Karpas-422 (cell line): ENCODE results near the gene P4HA2. TPM values are rescaled to one million over a fixed set of nuclear protein-coding genes. Genes with fewer than 3 reads are reported as not detected.

Experiments
- DNase-seq: peaks from one replicate; pipeline ENCODE4 v3.0.0-alpha.2; 2015
- H2AFZ ChIP-seq: fragments of 200-600 bp; sonication (generic); 2 replicates; pipeline ENCODE4 v1.6.1; 2014; ENCODE audit warnings: antibody characterized with exemption, low read length, mixed read lengths
- H3K27ac ChIP-seq: fragments of 200-600 bp; sonication (generic); 2 replicates; pipeline ENCODE4 v1.5.1; 2014; ENCODE audit warnings: mild to moderate bottlenecking, low read length, moderate library complexity
- H3K27me3 ChIP-seq: fragments of 200-600 bp; sonication (generic); 2 replicates; pipeline ENCODE4 v1.6.1; 2014; ENCODE audit warnings: low read length, mixed read lengths
- H3K36me3 ChIP-seq: fragments of 200-600 bp; sonication (generic); 2 replicates; pipeline ENCODE4 v1.6.1; 2014; ENCODE audit warnings: low read length, mixed read lengths; ENCODE audit not compliant: insufficient read depth
- H3K4me1 ChIP-seq: fragments of 200-600 bp; sonication (generic); 2 replicates; pipeline ENCODE4 v1.6.1; 2014; ENCODE audit warnings: mild to moderate bottlenecking, low read length, mixed read lengths
- H3K4me2 ChIP-seq: fragments of 200-600 bp; sonication (generic); 2 replicates; pipeline ENCODE4 v1.6.1; 2014; ENCODE audit warnings: low read length, low read depth, mild to moderate bottlenecking; ENCODE audit not compliant: poor library complexity, severe bottlenecking
- H3K4me3 ChIP-seq: fragments of 200-600 bp; sonication (generic); 2 replicates; pipeline ENCODE4 v1.5.1; 2014; ENCODE audit warnings: mild to moderate bottlenecking, antibody characterized with exemption, low read length, mixed read lengths
- H3K79me2 ChIP-seq: fragments of 200-600 bp; sonication (generic); 2 replicates; pipeline ENCODE4 v1.6.1; 2014; ENCODE audit warnings: mild to moderate bottlenecking, low read length, mixed read lengths
- H3K9ac ChIP-seq: fragments of 200-600 bp; sonication (generic); 2 replicates; pipeline ENCODE4 v1.6.0; 2014; ENCODE audit warnings: low read length
- H3K9me2 ChIP-seq: fragments of 200-600 bp; sonication (generic), shearing (Covaris generic); replicated peaks from 2 replicates; pipeline ENCODE4 v1.6.0; 2014; ENCODE audit warnings: mild to moderate bottlenecking, low read length, moderate library complexity; ENCODE audit not compliant: insufficient read depth
- H3K9me3 ChIP-seq: fragments of 300-700, 200-600 bp; sonication (generic); 2 replicates; pipeline ENCODE4 v1.6.1; 2014; ENCODE audit warnings: low read length, mixed read lengths
- H4K20me1 ChIP-seq: fragments of 200-600 bp; sonication (generic); 2 replicates; pipeline ENCODE4 v1.6.1; 2014; ENCODE audit warnings: mild to moderate bottlenecking, antibody characterized with exemption, low read length, low read depth; ENCODE audit not compliant: insufficient read depth
- total RNA-seq: library from RNA; depleted of rRNA; stranded (reverse); fragments of >200 nt; shearing (Covaris generic); gene quantifications from 2 replicates; pipeline ENCODE4 v1.2.3, GENCODE V29; 2014; ENCODE audit warnings: low replicate concordance

P4HA2 gene
- total RNA-seq, 1 experiment from 2014 or later: not detected

DNA sequence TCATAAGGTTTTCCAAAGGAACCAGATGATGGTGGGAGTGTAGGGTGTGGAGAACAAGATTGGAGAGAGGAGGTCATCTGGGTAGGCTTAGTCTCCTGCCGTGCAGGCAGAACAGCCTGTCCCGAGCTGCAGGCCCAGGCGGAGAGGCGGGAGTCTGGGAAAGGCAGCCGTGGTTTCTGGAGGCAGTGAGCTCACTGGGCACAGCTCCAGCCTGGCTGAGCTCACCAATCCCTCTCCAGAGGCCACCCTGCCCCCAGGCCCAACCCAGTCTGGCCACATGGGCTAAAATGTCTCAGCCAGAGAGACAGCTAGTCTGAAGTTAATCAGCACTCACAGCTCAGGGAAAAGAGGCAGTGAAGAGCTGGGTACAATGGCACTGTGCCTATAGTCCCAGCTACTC is 12.3 kb downstream of the P4HA2 start:
- Histone ChIP-seq H3K36me3 (no peaks in the 10 kb centered on the region), H3K4me1 (peaks cover 6% of the 10 kb centered on the region), H4K20me1 (no peaks in the 10 kb centered on the region), H3K27me3 (no peaks in the 10 kb centered on the region), H3K4me2 (no peak overlapping the region), H3K9ac (no peak overlapping the region), H3K9me3 (no peaks in the 10 kb centered on the region), H3K4me3 (no peak overlapping the region), H3K79me2 (no peaks in the 10 kb centered on the region), H3K9me2 (no peaks in the 10 kb centered on the region), H2AFZ (no peak overlapping the region), H3K27ac (no peak overlapping the region)
- no peak for DNase-seq

DNA sequence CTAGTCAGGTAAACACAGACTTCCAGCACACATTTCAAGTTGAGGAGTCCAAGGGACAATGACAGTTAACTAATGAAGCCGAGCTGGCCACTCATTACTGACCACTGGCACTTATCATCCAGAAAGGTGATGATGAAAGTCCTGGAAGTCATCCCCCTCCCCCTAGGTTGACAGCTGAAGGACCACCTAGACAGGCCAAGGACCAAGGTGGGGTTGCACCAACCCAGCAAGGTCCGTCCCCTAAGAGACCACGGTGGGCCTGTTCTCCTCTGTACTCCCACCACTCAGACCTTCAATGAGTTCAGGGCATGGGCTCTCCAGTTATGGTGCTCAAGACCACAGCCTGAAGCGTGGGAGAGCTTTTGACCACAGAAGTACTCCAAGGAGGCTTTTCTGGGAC is 13.2 kb downstream of the P4HA2 start:
- H3K4me2 ChIP-seq: no peak overlapping the region
- H3K27ac ChIP-seq: no peak overlapping the region
- no peaks in the 10 kb centered on the region for H4K20me1 ChIP-seq
- H3K9me2 ChIP-seq: no peaks in the 10 kb centered on the region
- H3K9me3 ChIP-seq: no peaks in the 10 kb centered on the region
- H3K36me3 ChIP-seq: no peaks in the 10 kb centered on the region
- H3K4me1 ChIP-seq: peaks cover 6% of the 10 kb centered on the region
- no peak overlapping the region for H3K4me3 ChIP-seq
- H2AFZ ChIP-seq: no peak overlapping the region
- no peak overlapping the region for H3K9ac ChIP-seq
- no peaks in the 10 kb centered on the region for H3K79me2 ChIP-seq
- H3K27me3 ChIP-seq: no peaks in the 10 kb centered on the region
- no peak for DNase-seq

DNA sequence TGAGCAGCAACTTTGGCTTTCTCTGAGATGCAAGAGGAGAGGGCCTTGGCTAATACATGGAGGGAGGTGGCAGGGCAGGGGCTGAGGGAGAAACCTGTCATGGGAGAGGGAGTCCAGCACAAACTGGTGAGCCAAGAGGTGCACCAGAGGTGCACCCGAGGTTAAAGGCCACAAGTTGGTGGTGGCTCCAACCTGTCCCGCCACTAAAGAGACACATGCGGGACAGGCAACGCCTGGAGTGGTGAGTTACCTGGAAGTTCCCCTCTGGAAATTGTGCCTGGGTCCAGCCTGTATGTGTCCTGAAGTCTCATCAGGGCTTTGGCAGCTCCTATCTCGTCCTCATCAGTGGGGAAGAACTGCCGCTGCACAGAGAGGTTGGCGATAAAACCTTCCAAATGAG is 14.0 kb downstream of the P4HA2 start:
- H2AFZ ChIP-seq: no peak overlapping the region
- H3K27ac ChIP-seq: no peak overlapping the region
- no peak overlapping the region for H3K9ac ChIP-seq
- H3K9me2 ChIP-seq: no peaks in the 10 kb centered on the region
- no peaks in the 10 kb centered on the region for H4K20me1 ChIP-seq
- peaks cover 6% of the 10 kb centered on the region for H3K4me1 ChIP-seq
- H3K4me3 ChIP-seq: no peak overlapping the region
- DNase-seq: no peak
- no peaks in the 10 kb centered on the region for H3K79me2 ChIP-seq
- no peaks in the 10 kb centered on the region for H3K9me3 ChIP-seq
- H3K4me2 ChIP-seq: no peak overlapping the region
- no peaks in the 10 kb centered on the region for H3K27me3 ChIP-seq
- no peaks in the 10 kb centered on the region for H3K36me3 ChIP-seq

DNA sequence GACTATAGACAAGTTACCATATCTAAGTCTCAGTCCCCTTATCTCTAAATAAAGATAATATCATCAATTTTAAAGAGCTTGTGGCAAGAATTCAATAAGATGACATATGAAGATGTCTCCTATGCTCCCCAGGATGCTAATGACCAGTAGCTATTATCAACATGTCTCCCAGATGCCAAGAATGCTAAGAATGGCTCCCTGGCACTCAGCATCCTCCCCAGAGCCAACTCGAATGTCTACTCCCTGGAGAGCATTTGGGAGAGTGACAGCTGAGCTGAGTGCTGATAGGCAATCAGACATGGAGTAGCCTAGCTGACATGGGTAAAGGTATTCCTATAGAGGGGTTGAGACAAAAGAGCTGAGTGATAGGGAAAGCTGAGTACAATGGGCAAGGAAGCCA is 15.9 kb downstream of the P4HA2 start:
- Histone ChIP-seq H3K9ac (no peak overlapping the region), H3K4me3 (no peak overlapping the region)
- DNase-seq: no peak

GRCh38 chr5:132210944-132211343 is 16.7 kb downstream of the P4HA2 start:
- Histone ChIP-seq H2AFZ (no peak overlapping the region), H3K9me3 (no peaks in the 10 kb centered on the region), H3K79me2 (no peaks in the 10 kb centered on the region), H3K27ac (no peak overlapping the region), H3K27me3 (no peaks in the 10 kb centered on the region), H3K9me2 (no peaks in the 10 kb centered on the region), H3K4me3 (no peak overlapping the region), H4K20me1 (no peaks in the 10 kb centered on the region), H3K4me2 (no peak overlapping the region), H3K36me3 (no peaks in the 10 kb centered on the region), H3K4me1 (peaks cover 26% of the 10 kb centered on the region), H3K9ac (no peak overlapping the region)
- no peak for DNase-seq

More for the DNA sequence above, 15.9 kb downstream of the P4HA2 start:
- Histone ChIP-seq H4K20me1 (no peaks in the 10 kb centered on the region), H3K27me3 (no peaks in the 10 kb centered on the region), H3K9me3 (no peaks in the 10 kb centered on the region), H3K4me2 (no peak overlapping the region), H3K27ac (no peak overlapping the region), H3K36me3 (no peaks in the 10 kb centered on the region), H3K4me1 (peaks cover 18% of the 10 kb centered on the region), H3K9me2 (no peaks in the 10 kb centered on the region), H3K79me2 (no peaks in the 10 kb centered on the region), H2AFZ (no peak overlapping the region)

DNA sequence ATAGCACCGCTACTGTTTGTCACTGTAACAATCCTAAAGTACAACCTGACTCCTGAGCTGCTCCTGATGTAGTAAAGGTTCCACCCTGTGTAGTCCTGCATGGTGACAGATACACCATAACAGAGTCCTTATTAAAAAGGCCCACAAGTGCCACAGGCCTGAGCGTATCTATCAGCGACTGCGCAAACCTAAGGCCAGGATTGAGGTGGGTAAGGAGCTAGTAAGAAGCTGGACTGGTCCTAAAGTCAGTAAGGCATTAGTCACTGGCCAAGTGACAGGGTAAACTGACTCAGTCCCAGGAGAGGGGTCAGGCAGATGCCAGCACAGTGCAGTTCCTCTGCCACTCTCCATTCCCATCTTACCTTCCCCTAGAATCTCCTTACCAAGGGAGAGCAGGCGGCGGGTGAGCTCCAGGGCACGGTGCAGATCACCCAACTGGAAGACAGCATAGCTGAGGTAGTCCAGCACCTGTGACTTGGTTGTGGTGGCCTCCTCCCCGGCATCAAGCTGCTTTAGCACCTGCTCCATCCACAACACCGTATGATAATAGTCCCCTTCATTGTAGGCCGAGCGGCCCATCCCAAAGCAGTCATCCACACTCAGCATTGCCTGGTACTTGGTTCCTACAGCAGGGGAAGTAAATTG is 17.6 kb downstream of the P4HA2 start:
- Histone ChIP-seq H3K9me3 (no peaks in the 10 kb centered on the region), H2AFZ (no peak overlapping the region), H3K4me3 (no peak overlapping the region), H3K4me1 (peaks cover 35% of the 10 kb centered on the region), H4K20me1 (no peaks in the 10 kb centered on the region), H3K27ac (no peak overlapping the region), H3K9ac (no peak overlapping the region), H3K9me2 (no peaks in the 10 kb centered on the region), H3K36me3 (no peaks in the 10 kb centered on the region), H3K79me2 (no peaks in the 10 kb centered on the region), H3K27me3 (no peaks in the 10 kb centered on the region), H3K4me2 (no peak overlapping the region)
- no peak for DNase-seq

DNA sequence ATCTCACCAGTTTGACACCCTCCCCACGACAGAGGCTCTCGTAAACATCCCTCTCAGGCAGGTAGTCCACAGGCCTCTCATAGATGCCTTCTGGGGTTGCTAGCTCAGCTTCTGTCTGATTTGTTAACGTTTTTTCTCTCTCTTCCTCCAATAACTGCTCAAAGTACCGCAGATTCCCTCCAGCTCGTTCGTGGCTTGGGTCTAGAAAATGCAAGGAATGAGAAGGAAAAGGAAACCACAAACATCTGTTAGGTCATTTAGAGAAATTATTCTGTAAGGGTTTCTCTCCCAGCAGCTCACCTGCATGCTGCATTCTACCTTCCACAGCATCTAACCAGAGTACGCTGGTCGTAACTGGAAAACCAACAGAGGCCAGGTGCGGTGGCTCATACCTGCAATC is 18.5 kb downstream of the P4HA2 start:
- no peaks in the 10 kb centered on the region for H3K9me2 ChIP-seq
- H4K20me1 ChIP-seq: no peaks in the 10 kb centered on the region
- no peaks in the 10 kb centered on the region for H3K36me3 ChIP-seq
- no peak overlapping the region for H3K4me2 ChIP-seq
- peaks cover 44% of the 10 kb centered on the region for H3K4me1 ChIP-seq
- H3K79me2 ChIP-seq: no peaks in the 10 kb centered on the region
- no peak overlapping the region for H3K4me3 ChIP-seq
- no peak overlapping the region for H3K9ac ChIP-seq
- no peak for DNase-seq
- no peak overlapping the region for H3K27ac ChIP-seq
- no peak overlapping the region for H2AFZ ChIP-seq
- no peaks in the 10 kb centered on the region for H3K9me3 ChIP-seq
- no peaks in the 10 kb centered on the region for H3K27me3 ChIP-seq

GRCh38 chr5:132207778-132208177 is 19.9 kb downstream of the P4HA2 start:
- no peaks in the 10 kb centered on the region for H3K9me3 ChIP-seq
- H3K27ac ChIP-seq: no peak overlapping the region
- H3K9ac ChIP-seq: no peak overlapping the region
- H3K4me2 ChIP-seq: no peak overlapping the region
- peaks cover 58% of the 10 kb centered on the region for H3K4me1 ChIP-seq
- no peaks in the 10 kb centered on the region for H3K36me3 ChIP-seq
- no peaks in the 10 kb centered on the region for H3K9me2 ChIP-seq
- no peak overlapping the region for H2AFZ ChIP-seq
- H3K79me2 ChIP-seq: no peaks in the 10 kb centered on the region
- no peak for DNase-seq
- no peaks in the 10 kb centered on the region for H3K27me3 ChIP-seq
- H3K4me3 ChIP-seq: no peak overlapping the region
- H4K20me1 ChIP-seq: no peaks in the 10 kb centered on the region
